Chondrocyte (in vitro differentiated cells): ENCODE measurements around the gene DISC1. TPM values are rescaled to one million over a fixed set of nuclear protein-coding genes. Genes with fewer than 3 reads are reported as not detected.

ENCODE experiments used
- DNase-seq: peaks from one replicate; pipeline ENCODE4 v3.0.0; 2021; ENCODE audit warnings: mixed read lengths, low spot score
- H3K27ac Mint-ChIP-seq: one replicate; pipeline ENCODE4 v1.8.0; 2021; ENCODE audit warnings: mild to moderate bottlenecking, moderate library complexity, mixed read lengths; ENCODE audit not compliant: unreplicated experiment
- H3K27me3 Mint-ChIP-seq: 2 replicates; pipeline ENCODE4 v1.8.0; 2021; ENCODE audit warnings: low read depth, mixed read lengths
- H3K36me3 Mint-ChIP-seq: 2 replicates; pipeline ENCODE4 v1.8.0; 2021; ENCODE audit warnings: low read depth, mixed read lengths
- H3K4me1 Mint-ChIP-seq: 2 replicates; pipeline ENCODE4 v1.8.0; 2021; ENCODE audit warnings: low read depth, mild to moderate bottlenecking, mixed read lengths
- H3K4me3 Mint-ChIP-seq: one replicate; pipeline ENCODE4 v1.8.0; 2021; ENCODE audit warnings: mild to moderate bottlenecking, moderate library complexity, mixed read lengths; ENCODE audit not compliant: unreplicated experiment
- H3K9me3 Mint-ChIP-seq: 2 replicates; pipeline ENCODE4 v1.8.0; 2021; ENCODE audit warnings: low read depth, mixed read lengths
- total RNA-seq: library from RNA; stranded (reverse); gene quantifications from 3 replicates; pipeline ENCODE4 v1.2.1, GENCODE V29; 2021
- TF ChIP-seq, protein P1 (sequence below): fragments of 200-600 bp; sonication (generic); IDR thresholded peaks from 2 replicates; pipeline ENCODE4 v1.5.0; 2021; ENCODE audit warnings: antibody characterized with exemption, mild to moderate bottlenecking, moderate library complexity

Gene DISC1
- total RNA-seq, 1 donor from 2014 or later, result 5.0 TPM

DNA sequence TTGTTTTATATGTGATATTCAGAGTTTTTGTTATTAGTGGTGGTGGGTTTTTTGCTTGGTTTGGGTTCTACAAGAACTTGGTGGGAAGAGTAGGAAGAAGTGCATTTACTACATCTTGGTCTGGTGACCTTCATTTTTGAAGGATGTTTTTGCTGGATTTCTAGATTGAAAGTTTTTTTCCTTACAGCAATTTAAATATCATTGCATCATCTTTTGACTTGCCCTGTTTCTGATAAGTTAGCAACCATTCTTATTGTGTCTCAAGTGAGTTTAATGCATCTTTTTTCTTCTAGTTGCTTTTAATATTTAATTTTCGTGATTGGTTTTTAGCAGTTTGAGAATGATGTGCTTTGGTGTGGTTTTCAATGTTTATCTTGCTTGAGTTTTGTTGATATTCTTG, 447.7 kb downstream of the DISC1 start:
- TF ChIP-seq, protein P1, sequence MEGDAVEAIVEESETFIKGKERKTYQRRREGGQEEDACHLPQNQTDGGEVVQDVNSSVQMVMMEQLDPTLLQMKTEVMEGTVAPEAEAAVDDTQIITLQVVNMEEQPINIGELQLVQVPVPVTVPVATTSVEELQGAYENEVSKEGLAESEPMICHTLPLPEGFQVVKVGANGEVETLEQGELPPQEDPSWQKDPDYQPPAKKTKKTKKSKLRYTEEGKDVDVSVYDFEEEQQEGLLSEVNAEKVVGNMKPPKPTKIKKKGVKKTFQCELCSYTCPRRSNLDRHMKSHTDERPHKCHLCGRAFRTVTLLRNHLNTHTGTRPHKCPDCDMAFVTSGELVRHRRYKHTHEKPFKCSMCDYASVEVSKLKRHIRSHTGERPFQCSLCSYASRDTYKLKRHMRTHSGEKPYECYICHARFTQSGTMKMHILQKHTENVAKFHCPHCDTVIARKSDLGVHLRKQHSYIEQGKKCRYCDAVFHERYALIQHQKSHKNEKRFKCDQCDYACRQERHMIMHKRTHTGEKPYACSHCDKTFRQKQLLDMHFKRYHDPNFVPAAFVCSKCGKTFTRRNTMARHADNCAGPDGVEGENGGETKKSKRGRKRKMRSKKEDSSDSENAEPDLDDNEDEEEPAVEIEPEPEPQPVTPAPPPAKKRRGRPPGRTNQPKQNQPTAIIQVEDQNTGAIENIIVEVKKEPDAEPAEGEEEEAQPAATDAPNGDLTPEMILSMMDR, result no peak
- Mint-ChIP-seq H3K36me3 (peaks cover 8% of the 10 kb centered on the region), H3K27ac (no peak overlapping the region), H3K4me3 (no peak overlapping the region), H3K27me3 (no peaks in the 10 kb centered on the region), H3K9me3 (peaks cover 34% of the 10 kb centered on the region), H3K4me1 (no peaks in the 10 kb centered on the region)
- DNase-seq, result no peak

- no peak for DNase-seq
- H3K4me3 Mint-ChIP-seq, result no peak overlapping the region
These were observed 451.2 kb downstream of the DISC1 start for GRCh38 chr1:232077809-232078208.

DNA sequence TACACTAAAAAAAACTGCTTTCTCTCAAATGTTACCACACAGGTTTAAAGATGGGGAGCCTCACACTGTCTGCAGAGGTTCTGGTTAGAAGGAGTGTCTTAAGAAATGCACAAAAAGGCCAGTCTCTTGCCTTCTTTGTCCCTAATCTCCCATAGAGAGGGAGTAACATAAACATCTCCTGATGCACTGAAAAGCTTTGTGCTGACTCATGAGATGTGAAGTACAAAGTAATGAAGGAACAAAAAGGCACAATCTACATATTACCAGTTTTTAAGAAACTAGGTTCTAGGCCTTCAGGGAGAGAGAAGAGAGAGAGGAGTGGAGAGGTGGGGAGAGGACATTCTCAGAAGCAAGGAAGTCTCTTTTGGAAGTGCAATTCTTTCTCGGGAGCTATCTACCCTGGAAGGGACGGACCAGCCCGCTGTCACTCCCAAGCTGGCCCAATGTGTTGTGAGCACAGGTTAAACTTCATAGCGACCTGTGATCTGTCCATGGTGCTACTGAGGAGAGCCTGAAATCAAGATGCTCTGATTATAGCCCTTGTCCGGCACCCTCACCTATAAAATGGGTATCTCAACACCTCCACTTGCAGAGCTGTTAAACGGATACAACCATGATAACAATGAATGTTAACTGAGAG, 458.1 kb downstream of the DISC1 start:
- peaks cover 9% of the 10 kb centered on the region for H3K36me3 Mint-ChIP-seq
- H3K27me3 Mint-ChIP-seq, result no peaks in the 10 kb centered on the region
- H3K27ac Mint-ChIP-seq, result no peak overlapping the region
- peaks cover 16% of the 10 kb centered on the region for H3K9me3 Mint-ChIP-seq
- H3K4me1 Mint-ChIP-seq, result no peaks in the 10 kb centered on the region
- TF ChIP-seq, protein P1, result no peak
- no peak overlapping the region for H3K4me3 Mint-ChIP-seq
- no peak for DNase-seq

More at GRCh38 chr1:232077809-232078208, 451.2 kb downstream of the DISC1 start:
- H3K27me3 Mint-ChIP-seq, result no peaks in the 10 kb centered on the region
- peaks cover 16% of the 10 kb centered on the region for H3K36me3 Mint-ChIP-seq
- no peaks in the 10 kb centered on the region for H3K4me1 Mint-ChIP-seq
- H3K9me3 Mint-ChIP-seq, result peaks cover 41% of the 10 kb centered on the region
- TF ChIP-seq, protein P1, result no peak
- no peak overlapping the region for H3K27ac Mint-ChIP-seq

- H3K36me3 Mint-ChIP-seq, result no peaks in the 10 kb centered on the region
- H3K27me3 Mint-ChIP-seq, result no peaks in the 10 kb centered on the region
- no peak for DNase-seq
- no peaks in the 10 kb centered on the region for H3K9me3 Mint-ChIP-seq
- H3K4me3 Mint-ChIP-seq, result no peak overlapping the region
- TF ChIP-seq, protein P1, result no peak
- H3K4me1 Mint-ChIP-seq, result no peaks in the 10 kb centered on the region
- H3K27ac Mint-ChIP-seq, result no peak overlapping the region
These were observed 464.2 kb downstream of the DISC1 start for GRCh38 chr1:232090816-232091215.

Other genes with a start within 250 kb of the DISC1 start
- gene EGLN1, start 204.5 kb upstream of the DISC1 start, total RNA-seq, result 25.7 to 36.6 TPM (median 35.3 TPM) in 3 replicates
- gene TSNAX, start 98.1 kb upstream of the DISC1 start, total RNA-seq, result 32.3 to 40.5 TPM (median 36.8 TPM) in 3 replicates